Activated CD4-positive, alpha-beta memory T cell treated with anti-CD3 and anti-CD28 coated beads, Interleukin-2, amount 10 ng/mL, durations not matched to agents 7 days and 5 days (primary cell): ENCODE data around the gene DNASE1L1. TPM values are rescaled to one million over a fixed set of nuclear protein-coding genes. Genes with fewer than 3 reads are reported as not detected.

Experiments
- CTCF ChIA-PET: fragments of 350-600 bp; sonication (Branson Sonifier 250); formaldehyde crosslinking; loops from one replicate; lab custom pipeline; 2021; ENCODE audit warnings: antibody characterized with exemption, inconsistent platforms; lab: Charles Lee
- POLR2A ChIA-PET: fragments of 350-600 bp; sonication (Branson Sonifier 250); formaldehyde crosslinking; loops from one replicate; lab custom pipeline; 2021; ENCODE audit warnings: antibody characterized with exemption; lab: Charles Lee
- DNase-seq: peaks from one replicate; pipeline ENCODE4 v3.0.0-alpha.2; 2020
- H3K27ac Mint-ChIP-seq: one replicate; pipeline ENCODE4 v1.8.0; 2021; ENCODE audit warnings: mild to moderate bottlenecking, mixed read lengths
- H3K27me3 Mint-ChIP-seq: one replicate; pipeline ENCODE4 v1.8.0; 2021; ENCODE audit warnings: mixed read lengths
- H3K36me3 Mint-ChIP-seq: one replicate; pipeline ENCODE4 v1.8.0; 2021; ENCODE audit warnings: low read depth, mixed read lengths
- H3K4me1 Mint-ChIP-seq: one replicate; pipeline ENCODE4 v1.8.0; 2021; ENCODE audit warnings: mixed read lengths
- H3K4me3 Mint-ChIP-seq: one replicate; pipeline ENCODE4 v1.8.0; 2021; ENCODE audit warnings: mild to moderate bottlenecking, mixed read lengths
- H3K9me3 Mint-ChIP-seq: one replicate; pipeline ENCODE4 v1.8.0; 2021; ENCODE audit warnings: mixed read lengths
- total RNA-seq, 2 experiments: library from RNA; stranded (reverse); gene quantifications; one replicate each; pipeline ENCODE4 v1.2.3, GENCODE V29; 2021

The DNASE1L1 gene
- total RNA-seq, 2 experiments from 2014 or later, result 23.3 to 23.7 TPM

GRCh38 chrX:154356596-154356995 lies 52.5 kb downstream of the DNASE1L1 start:
- no peak for DNase-seq
- H3K9me3 Mint-ChIP-seq, result no peaks in the 10 kb centered on the region
- H3K4me1 Mint-ChIP-seq, result peaks cover 73% of the 10 kb centered on the region
- ChIA-PET POLR2A (interaction anchor here (3.1 kb wide), 1 partner anchor 12 kb away, joined by 23 read pairs; no protein-coding TSS in a partner anchor), CTCF (no interaction called here)
- peak overlapping the region; percentile 40 for H3K27ac Mint-ChIP-seq
- peaks cover 55% of the 10 kb centered on the region for H3K36me3 Mint-ChIP-seq
- no peaks in the 10 kb centered on the region for H3K27me3 Mint-ChIP-seq
- H3K4me3 Mint-ChIP-seq, result no peak overlapping the region

DNA sequence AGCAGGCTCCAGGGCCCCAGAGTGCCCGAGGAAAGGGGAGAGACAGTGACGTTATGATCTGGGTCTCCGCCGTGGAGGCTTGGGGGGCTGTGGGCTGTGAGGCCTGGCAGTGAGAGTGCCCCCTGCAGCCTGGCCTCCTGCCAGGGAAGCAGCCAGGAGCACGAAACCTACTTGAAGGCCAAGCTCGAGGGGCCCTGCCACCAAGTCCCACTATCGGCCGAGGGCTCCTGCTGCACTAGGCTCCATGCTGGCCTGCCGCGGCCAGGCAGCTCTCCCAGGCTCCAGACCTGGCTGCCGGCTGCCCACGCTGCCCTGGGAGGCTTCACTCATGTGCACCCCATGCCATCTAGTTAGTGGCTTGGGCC lies 53.3 kb downstream of the DNASE1L1 start:
- CTCF ChIA-PET, result no interaction called here
- Mint-ChIP-seq H3K36me3 (peaks cover 54% of the 10 kb centered on the region), H3K27me3 (no peaks in the 10 kb centered on the region), H3K4me1 (peaks cover 74% of the 10 kb centered on the region), H3K4me3 (no peak overlapping the region), H3K27ac (no peak overlapping the region), H3K9me3 (no peaks in the 10 kb centered on the region)
- no peak for DNase-seq
- POLR2A ChIA-PET, result interaction anchor here (1.2 to 2.4 kb wide), 2 partner anchors 8 to 10 kb away, joined by 5 to 7 read pairs; no protein-coding TSS in a partner anchor

DNA sequence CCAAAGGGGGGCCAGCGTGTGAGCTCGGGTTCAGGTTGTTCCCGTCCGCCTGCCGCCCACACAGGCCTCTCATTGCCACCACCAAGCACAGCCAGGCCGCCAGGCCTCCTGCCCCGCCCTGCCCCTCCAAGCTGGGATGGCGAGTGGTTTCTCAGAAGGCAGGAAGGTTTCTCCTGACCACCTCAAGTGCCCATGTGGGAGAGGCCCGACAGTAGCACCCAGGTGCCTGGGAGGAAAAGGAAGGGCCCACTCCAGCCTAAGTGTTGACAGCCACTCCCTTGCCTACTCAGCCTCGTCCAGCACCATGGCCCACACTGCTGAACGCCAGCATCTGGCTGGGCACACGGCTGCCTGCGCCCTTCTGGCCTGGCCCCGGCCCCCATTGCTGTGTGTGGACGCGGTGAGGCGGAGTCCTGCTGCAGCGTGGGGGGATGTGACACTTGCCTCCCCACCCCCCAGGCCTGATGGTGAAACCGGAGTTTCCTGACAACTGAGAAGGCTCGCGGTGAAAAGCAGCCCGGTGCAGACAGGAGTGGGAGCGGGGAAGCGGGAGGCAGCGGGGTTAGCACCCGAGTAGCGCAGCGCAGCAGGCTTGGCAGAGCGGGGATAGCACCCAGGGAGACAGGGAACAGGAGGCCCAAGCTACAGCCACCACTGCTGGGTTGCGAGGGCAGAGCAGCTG lies 53.8 kb downstream of the DNASE1L1 start:
- H3K4me3 Mint-ChIP-seq, result no peak overlapping the region
- H3K4me1 Mint-ChIP-seq, result peaks cover 78% of the 10 kb centered on the region
- peaks cover 54% of the 10 kb centered on the region for H3K36me3 Mint-ChIP-seq
- no peak overlapping the region for H3K27ac Mint-ChIP-seq
- ChIA-PET CTCF (no interaction called here), POLR2A (interaction anchor here (1.2 to 2.4 kb wide), 2 partner anchors 9 to 10 kb away, joined by 5 to 7 read pairs; no protein-coding TSS in a partner anchor)
- H3K27me3 Mint-ChIP-seq, result no peaks in the 10 kb centered on the region
- no peak for DNase-seq
- no peaks in the 10 kb centered on the region for H3K9me3 Mint-ChIP-seq

GRCh38 chrX:154354516-154354915 lies 54.5 kb downstream of the DNASE1L1 start:
- POLR2A ChIA-PET, result interaction anchor here (1.2 to 2.4 kb wide), 2 partner anchors 9 to 11 kb away, joined by 5 to 7 read pairs; no protein-coding TSS in a partner anchor
- H3K4me1 Mint-ChIP-seq, result peaks cover 82% of the 10 kb centered on the region
- CTCF ChIA-PET, result no interaction called here

DNA sequence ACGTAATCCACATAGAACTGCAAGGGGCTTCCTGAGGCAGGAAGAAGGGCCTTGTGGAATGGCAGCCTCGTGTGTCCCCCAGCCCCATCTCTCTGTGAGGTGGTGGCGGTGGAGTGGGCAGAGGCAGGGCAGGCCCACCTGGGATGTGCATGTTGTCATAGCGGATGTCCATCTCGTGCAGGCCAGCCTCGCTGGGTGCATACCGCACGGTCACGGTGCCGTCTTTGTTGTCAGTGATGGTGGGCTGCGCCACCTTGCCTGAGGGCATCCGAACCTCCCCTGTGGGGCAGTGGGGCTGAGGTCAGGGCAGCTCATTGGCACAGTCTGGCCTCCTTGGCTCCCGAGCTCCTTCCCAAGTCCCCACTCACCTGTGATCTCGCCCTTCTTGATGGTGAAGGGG lies 55.0 kb downstream of the DNASE1L1 start:
- ChIA-PET CTCF (no interaction called here), POLR2A (interaction anchor here (1.4 to 2.4 kb wide), 2 partner anchors 11 to 19 kb away, joined by 3 to 7 read pairs; no protein-coding TSS in a partner anchor)
- Mint-ChIP-seq H3K4me3 (no peak overlapping the region), H3K27me3 (no peaks in the 10 kb centered on the region), H3K9me3 (no peaks in the 10 kb centered on the region), H3K27ac (peak overlapping the region; percentile 85), H3K4me1 (peaks cover 86% of the 10 kb centered on the region), H3K36me3 (peaks cover 59% of the 10 kb centered on the region)
- no peak for DNase-seq

More at GRCh38 chrX:154354516-154354915, 54.5 kb downstream of the DNASE1L1 start:
- peak overlapping the region; percentile 16 for H3K27ac Mint-ChIP-seq
- no peaks in the 10 kb centered on the region for H3K27me3 Mint-ChIP-seq
- no peak overlapping the region for H3K4me3 Mint-ChIP-seq
- H3K9me3 Mint-ChIP-seq, result no peaks in the 10 kb centered on the region
- DNase-seq, result no peak
- H3K36me3 Mint-ChIP-seq, result peaks cover 60% of the 10 kb centered on the region

DNA sequence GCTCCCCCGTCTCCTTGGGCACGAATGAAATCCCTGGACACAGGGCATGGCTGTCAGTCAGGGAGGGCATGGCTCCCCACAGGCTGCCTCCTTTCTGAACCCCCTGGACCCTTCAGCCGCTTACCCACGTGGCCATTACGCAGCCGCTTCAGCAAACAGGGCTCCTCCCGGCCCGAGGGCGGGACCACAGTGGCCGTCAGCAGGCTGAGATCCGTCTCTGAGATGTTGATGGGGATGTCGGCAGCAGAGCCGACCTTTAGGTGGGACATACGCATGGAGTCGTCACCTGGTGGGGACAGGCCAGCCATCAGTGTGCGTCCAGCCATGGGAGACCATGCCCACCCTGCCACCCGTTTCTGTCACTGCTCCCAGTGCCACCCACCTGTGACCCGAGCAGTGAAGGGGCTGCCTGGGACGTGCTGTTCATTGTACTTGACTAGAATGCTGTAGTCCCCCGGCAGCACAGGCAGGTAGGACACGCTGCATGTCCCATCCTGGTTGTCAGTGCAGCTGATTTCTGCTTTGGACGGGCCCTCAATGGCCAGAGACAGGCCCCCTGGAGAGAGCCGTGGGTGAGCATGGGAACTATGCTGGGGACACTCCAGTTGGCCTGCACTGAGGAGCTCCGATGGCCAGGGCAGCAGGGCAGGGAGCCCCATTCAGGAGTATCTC lies 55.7 kb downstream of the DNASE1L1 start:
- Mint-ChIP-seq H3K4me3 (no peak overlapping the region), H3K4me1 (peaks cover 83% of the 10 kb centered on the region), H3K36me3 (peaks cover 54% of the 10 kb centered on the region), H3K27me3 (no peaks in the 10 kb centered on the region), H3K27ac (peak overlapping the region; percentile 85), H3K9me3 (no peaks in the 10 kb centered on the region)
- ChIA-PET CTCF (no interaction called here), POLR2A (interaction anchor here (0.7 to 1.4 kb wide), 2 partner anchors 18 to 20 kb away, joined by 3 read pairs; no protein-coding TSS in a partner anchor)
- DNase-seq, result no peak

DNA sequence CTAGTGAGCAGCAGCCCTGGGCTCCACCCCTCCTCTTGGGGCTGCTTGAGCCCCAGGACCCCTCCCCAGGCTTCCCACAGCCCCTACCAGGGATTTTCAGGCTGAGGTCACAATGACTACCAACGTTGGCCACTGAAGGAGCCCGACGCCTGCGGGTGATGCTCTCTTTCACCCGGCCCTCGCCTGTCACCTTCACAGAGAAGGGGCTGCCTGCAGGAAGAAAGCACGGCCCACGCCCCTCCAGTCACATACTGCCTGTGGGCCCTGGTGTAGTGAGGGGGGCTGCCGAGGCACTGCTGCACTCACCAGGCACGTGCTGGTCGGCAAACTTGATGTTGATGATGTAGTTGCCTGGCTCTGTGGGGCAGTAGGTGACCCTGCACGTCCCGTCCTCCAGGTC lies 56.6 kb downstream of the DNASE1L1 start:
- DNase-seq, result no peak
- Mint-ChIP-seq H3K27me3 (no peaks in the 10 kb centered on the region), H3K9me3 (no peaks in the 10 kb centered on the region), H3K36me3 (peaks cover 51% of the 10 kb centered on the region), H3K4me1 (peaks cover 82% of the 10 kb centered on the region), H3K27ac (peak overlapping the region; percentile 85), H3K4me3 (peak overlapping the region; percentile 13)
- CTCF ChIA-PET, result no interaction called here
- POLR2A ChIA-PET, result interaction anchor here (1.0 to 1.7 kb wide), 5 partner anchors 8 to 29 kb away, joined by 3 to 7 read pairs (median 4); no protein-coding TSS in a partner anchor

GRCh38 chrX:154352012-154352401 lies 57.0 kb downstream of the DNASE1L1 start:
- Mint-ChIP-seq H3K4me1 (peaks cover 83% of the 10 kb centered on the region), H3K27ac (peak overlapping the region; percentile 85), H3K9me3 (no peaks in the 10 kb centered on the region), H3K4me3 (peak overlapping the region; percentile 13), H3K27me3 (no peaks in the 10 kb centered on the region), H3K36me3 (peaks cover 53% of the 10 kb centered on the region)
- ChIA-PET CTCF (no interaction called here), POLR2A (interaction anchor here (1.0 to 1.7 kb wide), 4 partner anchors 8 to 29 kb away, joined by 4 to 7 read pairs (median 4); no protein-coding TSS in a partner anchor)
- DNase-seq, result no peak

Other genes starting within 250 kb of the DNASE1L1 start
- not detected for gene OPN1MW, start 226.7 kb downstream of the DNASE1L1 start, total RNA-seq
- gene OPN1MW2, start 189.5 kb downstream of the DNASE1L1 start, total RNA-seq, result not detected
- not detected for gene OPN1MW3, start 151.7 kb downstream of the DNASE1L1 start, total RNA-seq
- not detected for gene TEX28, start 114.1 kb downstream of the DNASE1L1 start, total RNA-seq
- 1 to 10 TPM in 1 of 2 experiments, under 1 TPM in 1; 0.85 to 2.0 TPM for gene TKTL1, start 113.5 kb downstream of the DNASE1L1 start, total RNA-seq
- gene FLNA, start 34.6 kb downstream of the DNASE1L1 start, total RNA-seq, result 1,000 to 10,000 TPM; 1,571 to 1,579 TPM
- 10 to 100 TPM; 65.5 to 66.0 TPM for gene EMD, start 30.0 kb downstream of the DNASE1L1 start, total RNA-seq
- gene RPL10, start 10.9 kb downstream of the DNASE1L1 start, total RNA-seq, result 1,000 to 10,000 TPM; 2,958 to 2,962 TPM
- gene TAFAZZIN, start 2.3 kb upstream of the DNASE1L1 start, total RNA-seq, result 10 to 100 TPM; 93.7 to 93.9 TPM
- 10 to 100 TPM; 52.3 to 53.2 TPM for gene ATP6AP1, start 19.4 kb upstream of the DNASE1L1 start, total RNA-seq
- 100 to 1,000 TPM; 114 to 117 TPM for gene GDI1, start 27.9 kb upstream of the DNASE1L1 start, total RNA-seq
- gene FAM50A, start 34.9 kb upstream of the DNASE1L1 start, total RNA-seq, result 10 to 100 TPM; 62.4 to 65.4 TPM
- gene PLXNA3, start 49.0 kb upstream of the DNASE1L1 start, total RNA-seq, result 10 to 100 TPM; 49.3 to 52.8 TPM
- 10 to 100 TPM; 28.1 to 29.9 TPM for gene LAGE3, start 70.0 kb upstream of the DNASE1L1 start, total RNA-seq
- 10 to 100 TPM; 44.5 to 47.3 TPM for gene UBL4A, start 77.4 kb upstream of the DNASE1L1 start, total RNA-seq
- gene SLC10A3, start 81.4 kb upstream of the DNASE1L1 start, total RNA-seq, result 10 to 100 TPM; 27.0 to 27.6 TPM
- gene FAM3A, start 107.0 kb upstream of the DNASE1L1 start, total RNA-seq, result 10 to 100 TPM; 24.9 to 29.0 TPM
- 10 to 100 TPM; 62.7 to 64.4 TPM for gene G6PD, start 137.6 kb upstream of the DNASE1L1 start, total RNA-seq
- gene IKBKG, start 138.4 kb upstream of the DNASE1L1 start, total RNA-seq, result 10 to 100 TPM; 51.9 to 54.0 TPM
- not detected for gene CTAG1A, start 175.9 kb upstream of the DNASE1L1 start, total RNA-seq
- not detected for gene CTAG1B, start 210.0 kb upstream of the DNASE1L1 start, total RNA-seq
- not detected for gene CTAG2, start 244.3 kb upstream of the DNASE1L1 start, total RNA-seq